ENCODE measurements around the gene OR6B1. TPM values are rescaled to one million over a fixed set of nuclear protein-coding genes. Genes with fewer than 3 reads are reported as not detected.

Gene OR6B1
- total and polyA plus RNA-seq, 9 donors: 0.04 TPM; not detected in 8

- no peaks in the 10 kb centered on the region for H3K27me3 ChIP-seq (ENCODE audit: control insufficient read depth, insufficient read depth, low read length)
- WGBS (ENCODE audit: insufficient coverage): no CpG with 5 or more reads among the region's 3 CpGs
- DNase-seq: peak; percentile 53
- H3K9me3 ChIP-seq (replicated peaks; ENCODE audit: control insufficient read depth, low read depth, low read length): no peaks in the 10 kb centered on the region
- no peak overlapping the region for H3K4me3 ChIP-seq (ENCODE audit: low read length)
- H3K4me1 ChIP-seq (ENCODE audit: control insufficient read depth, insufficient read depth, low read length): no peaks in the 10 kb centered on the region
- peak overlapping the region; percentile 14 for H3K27ac ChIP-seq (ENCODE audit: low read length)
- H3K36me3 ChIP-seq (ENCODE audit: control insufficient read depth, insufficient read depth, low read length): no peaks in the 10 kb centered on the region
These were observed 20.2 kb downstream of the OR6B1 start for GRCh38 chr7:144020340-144020739.

DNA sequence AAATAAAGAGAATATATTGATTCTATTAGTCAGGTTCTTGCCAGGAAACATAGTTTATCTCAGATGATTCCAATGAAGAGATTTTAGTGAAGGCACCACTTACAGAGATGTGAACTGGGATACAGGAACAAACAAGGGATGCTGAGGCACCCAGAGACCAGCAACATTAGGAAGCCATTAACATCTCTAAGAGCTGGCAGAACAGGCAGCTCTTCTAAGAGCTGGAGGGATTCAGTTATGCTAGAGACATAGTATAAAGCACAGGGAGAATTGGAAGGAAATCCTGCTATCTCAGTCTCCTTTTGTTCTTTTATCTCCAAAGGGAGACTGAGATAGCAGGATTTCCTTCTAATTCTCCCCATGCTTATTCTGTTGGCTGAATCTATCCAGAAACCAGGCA lies 22.0 kb downstream of the OR6B1 start:
- H3K27me3 ChIP-seq (ENCODE audit: control insufficient read depth, insufficient read depth, low read length): no peaks in the 10 kb centered on the region
- no peaks in the 10 kb centered on the region for H3K36me3 ChIP-seq (ENCODE audit: control insufficient read depth, insufficient read depth, low read length)
- H3K4me3 ChIP-seq (ENCODE audit: low read length): no peak overlapping the region
- no peak overlapping the region for H3K27ac ChIP-seq (ENCODE audit: low read length)
- H3K9me3 ChIP-seq (replicated peaks; ENCODE audit: control insufficient read depth, low read depth, low read length): no peaks in the 10 kb centered on the region
- no peak for DNase-seq
- no peaks in the 10 kb centered on the region for H3K4me1 ChIP-seq (ENCODE audit: control insufficient read depth, insufficient read depth, low read length)

DNA sequence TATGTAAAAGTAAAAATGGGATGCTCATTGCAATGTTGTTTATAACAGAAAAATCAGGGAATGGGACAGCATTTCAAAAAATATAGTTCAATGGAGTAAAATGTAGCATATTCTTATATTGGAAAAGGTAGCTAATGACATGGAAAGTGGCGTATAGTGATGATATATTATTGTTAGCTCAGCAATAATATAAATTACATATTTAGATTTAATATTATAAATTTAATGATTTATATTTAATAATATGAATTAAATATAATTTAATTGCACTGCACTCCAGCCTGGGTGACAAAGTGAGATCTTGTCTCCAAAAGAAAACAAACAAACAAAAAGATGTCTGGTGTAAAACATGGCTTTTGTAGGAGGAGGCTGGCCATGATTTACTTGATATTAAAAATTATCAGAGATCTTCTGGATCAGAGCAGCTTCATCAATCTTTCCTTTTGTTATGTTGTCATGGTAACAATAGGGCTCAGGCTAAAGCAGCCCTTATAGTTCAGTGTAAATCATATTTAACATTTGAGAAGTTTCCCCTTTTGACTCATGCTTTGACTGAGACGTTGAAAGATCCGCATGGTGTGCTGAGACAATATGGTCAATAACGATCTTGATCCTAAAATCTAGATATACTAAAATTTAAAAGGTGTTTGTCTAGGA lies 23.2 kb downstream of the OR6B1 start:
- WGBS (ENCODE audit: insufficient coverage): no CpG with 5 or more reads among the region's 4 CpGs
- no peak overlapping the region for H3K4me3 ChIP-seq (ENCODE audit: low read length)
- H3K4me1 ChIP-seq (ENCODE audit: control insufficient read depth, insufficient read depth, low read length): no peaks in the 10 kb centered on the region
- no peaks in the 10 kb centered on the region for H3K9me3 ChIP-seq (replicated peaks; ENCODE audit: control insufficient read depth, low read depth, low read length)
- H3K36me3 ChIP-seq (ENCODE audit: control insufficient read depth, insufficient read depth, low read length): no peaks in the 10 kb centered on the region
- H3K27me3 ChIP-seq (ENCODE audit: control insufficient read depth, insufficient read depth, low read length): no peaks in the 10 kb centered on the region
- no peak overlapping the region for H3K27ac ChIP-seq (ENCODE audit: low read length)
- no peak for DNase-seq

DNA sequence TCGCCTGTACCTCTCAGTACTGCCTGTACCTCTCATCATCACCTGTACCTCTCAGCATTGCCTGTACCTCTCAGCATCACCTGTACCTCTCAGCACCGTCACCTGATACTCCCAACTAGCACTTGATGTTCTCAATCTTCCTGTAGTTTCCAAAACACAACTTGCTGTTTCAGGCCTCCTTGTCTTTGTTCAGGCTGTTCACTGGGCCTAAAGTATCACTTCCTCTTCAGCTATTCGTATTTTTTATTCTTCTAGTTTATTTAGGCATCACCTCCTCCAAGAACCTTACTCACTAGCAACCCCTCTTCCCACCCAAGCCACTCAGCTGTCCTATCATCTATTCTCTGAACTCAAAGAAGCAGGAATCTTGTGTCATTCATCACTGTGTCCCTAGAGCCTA lies 24.1 kb downstream of the OR6B1 start:
- H3K9me3 ChIP-seq (replicated peaks; ENCODE audit: control insufficient read depth, low read depth, low read length): no peaks in the 10 kb centered on the region
- DNase-seq: no peak
- no peak overlapping the region for H3K27ac ChIP-seq (ENCODE audit: low read length)
- H3K27me3 ChIP-seq (ENCODE audit: control insufficient read depth, insufficient read depth, low read length): no peaks in the 10 kb centered on the region
- H3K4me1 ChIP-seq (ENCODE audit: control insufficient read depth, insufficient read depth, low read length): no peaks in the 10 kb centered on the region
- H3K36me3 ChIP-seq (ENCODE audit: control insufficient read depth, insufficient read depth, low read length): no peaks in the 10 kb centered on the region
- 81% methylated on average over 3 of the region's 3 CpGs for WGBS (ENCODE audit: insufficient coverage)
- no peak overlapping the region for H3K4me3 ChIP-seq (ENCODE audit: low read length)

DNA sequence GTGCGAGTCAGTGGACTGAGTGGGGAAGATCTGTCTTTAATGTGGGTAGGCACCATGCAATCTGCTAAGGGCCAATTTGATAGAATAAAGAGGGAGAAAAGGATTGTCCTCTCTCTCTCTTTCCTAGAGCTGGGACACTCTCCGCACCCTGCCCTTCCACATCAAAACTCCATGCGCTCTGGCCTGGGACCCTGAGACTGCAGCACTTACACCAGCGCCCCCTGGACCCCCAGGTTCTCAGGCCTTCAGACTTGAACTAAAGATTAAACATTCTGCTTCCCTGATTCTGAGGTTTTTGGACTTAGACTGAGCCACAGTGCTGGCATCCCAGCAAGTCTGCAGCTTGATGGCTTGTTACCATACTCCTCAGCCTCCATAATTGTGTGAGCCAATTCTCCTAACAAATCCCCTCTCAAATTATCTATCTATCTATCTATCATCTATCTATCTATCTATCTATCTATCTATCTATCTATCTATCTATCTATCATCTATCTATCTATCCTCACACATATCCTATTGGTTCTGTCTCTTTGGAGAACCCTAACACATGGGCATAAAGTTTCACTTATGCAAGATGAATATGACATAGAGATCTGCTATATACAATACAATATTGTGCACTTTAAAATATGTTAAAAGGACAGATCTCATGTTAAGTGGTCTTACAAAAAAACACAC lies 26.2 kb downstream of the OR6B1 start:
- H3K9me3 ChIP-seq (replicated peaks; ENCODE audit: control insufficient read depth, low read depth, low read length): no peaks in the 10 kb centered on the region
- no peaks in the 10 kb centered on the region for H3K36me3 ChIP-seq (ENCODE audit: control insufficient read depth, insufficient read depth, low read length)
- no peak for DNase-seq
- 64% methylated on average over 3 of the region's 4 CpGs for WGBS (ENCODE audit: insufficient coverage)
- no peak overlapping the region for H3K4me3 ChIP-seq (ENCODE audit: low read length)
- H3K27ac ChIP-seq (ENCODE audit: low read length): no peak overlapping the region
- H3K27me3 ChIP-seq (ENCODE audit: control insufficient read depth, insufficient read depth, low read length): no peaks in the 10 kb centered on the region
- H3K4me1 ChIP-seq (ENCODE audit: control insufficient read depth, insufficient read depth, low read length): no peaks in the 10 kb centered on the region

- no peak overlapping the region for H3K4me3 ChIP-seq (ENCODE audit: low read length)
- no peak overlapping the region for H3K27ac ChIP-seq (ENCODE audit: low read length)
- H3K36me3 ChIP-seq (ENCODE audit: control insufficient read depth, insufficient read depth, low read length): no peaks in the 10 kb centered on the region
- no peaks in the 10 kb centered on the region for H3K27me3 ChIP-seq (ENCODE audit: control insufficient read depth, insufficient read depth, low read length)
- no peaks in the 10 kb centered on the region for H3K4me1 ChIP-seq (ENCODE audit: control insufficient read depth, insufficient read depth, low read length)
- DNase-seq: peak; percentile 57
- no CpG with 5 or more reads among the region's 3 CpGs for WGBS (ENCODE audit: insufficient coverage)
- no peaks in the 10 kb centered on the region for H3K9me3 ChIP-seq (replicated peaks; ENCODE audit: control insufficient read depth, low read depth, low read length)
These were observed 26.9 kb downstream of the OR6B1 start for GRCh38 chr7:144027070-144027469.

DNA sequence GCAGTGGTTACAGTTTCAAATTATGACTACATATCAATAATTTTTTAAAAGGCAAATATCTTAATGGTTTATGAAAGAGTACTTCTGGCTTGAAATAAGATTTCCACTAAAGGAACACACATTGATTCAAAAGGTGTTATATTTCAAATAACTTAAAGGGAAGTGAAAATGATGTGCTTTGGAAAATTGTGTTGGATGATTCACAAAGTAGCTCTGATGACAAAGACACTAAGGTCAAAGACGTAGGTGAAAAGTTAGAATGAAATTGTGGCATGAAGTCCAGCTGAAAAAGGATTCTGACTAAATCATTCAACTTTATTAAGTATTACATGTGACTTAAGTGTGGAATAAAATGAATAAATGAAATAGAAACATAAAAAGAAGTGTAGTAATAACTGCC lies 27.9 kb downstream of the OR6B1 start:
- no peaks in the 10 kb centered on the region for H3K9me3 ChIP-seq (replicated peaks; ENCODE audit: control insufficient read depth, low read depth, low read length)
- DNase-seq: no peak
- no peaks in the 10 kb centered on the region for H3K36me3 ChIP-seq (ENCODE audit: control insufficient read depth, insufficient read depth, low read length)
- no peaks in the 10 kb centered on the region for H3K4me1 ChIP-seq (ENCODE audit: control insufficient read depth, insufficient read depth, low read length)
- no peak overlapping the region for H3K27ac ChIP-seq (ENCODE audit: low read length)
- no peak overlapping the region for H3K4me3 ChIP-seq (ENCODE audit: low read length)
- no peaks in the 10 kb centered on the region for H3K27me3 ChIP-seq (ENCODE audit: control insufficient read depth, insufficient read depth, low read length)
- no CpG with 5 or more reads among the region's 1 CpG for WGBS (ENCODE audit: insufficient coverage)

DNA sequence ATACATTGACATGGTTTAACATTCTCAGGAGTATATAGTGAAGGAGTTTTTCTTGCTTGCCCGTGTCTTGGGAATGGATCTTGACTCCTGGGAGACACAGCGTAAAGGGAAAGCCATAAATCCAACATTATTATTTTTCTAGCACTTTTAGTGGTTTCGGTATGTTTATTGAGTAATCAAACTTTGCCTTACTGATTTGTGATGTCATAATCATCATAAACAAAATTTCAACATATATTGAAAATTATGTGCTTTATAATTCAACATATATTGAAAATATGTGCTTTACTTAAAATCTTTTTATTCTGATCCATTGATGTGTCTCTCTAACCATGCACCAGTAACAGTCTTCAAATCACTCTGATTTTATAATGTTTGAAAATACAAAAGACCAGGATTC lies 28.4 kb downstream of the OR6B1 start:
- Histone ChIP-seq H3K4me1 (ENCODE audit: control insufficient read depth, insufficient read depth, low read length) (no peaks in the 10 kb centered on the region), H3K4me3 (ENCODE audit: low read length) (no peak overlapping the region), H3K36me3 (ENCODE audit: control insufficient read depth, insufficient read depth, low read length) (no peaks in the 10 kb centered on the region), H3K27me3 (ENCODE audit: control insufficient read depth, insufficient read depth, low read length) (no peaks in the 10 kb centered on the region), H3K27ac (ENCODE audit: low read length) (no peak overlapping the region), H3K9me3 (replicated peaks; ENCODE audit: control insufficient read depth, low read depth, low read length) (no peaks in the 10 kb centered on the region)
- WGBS (ENCODE audit: insufficient coverage): no CpG with 5 or more reads among the region's 3 CpGs
- DNase-seq: no peak

DNA sequence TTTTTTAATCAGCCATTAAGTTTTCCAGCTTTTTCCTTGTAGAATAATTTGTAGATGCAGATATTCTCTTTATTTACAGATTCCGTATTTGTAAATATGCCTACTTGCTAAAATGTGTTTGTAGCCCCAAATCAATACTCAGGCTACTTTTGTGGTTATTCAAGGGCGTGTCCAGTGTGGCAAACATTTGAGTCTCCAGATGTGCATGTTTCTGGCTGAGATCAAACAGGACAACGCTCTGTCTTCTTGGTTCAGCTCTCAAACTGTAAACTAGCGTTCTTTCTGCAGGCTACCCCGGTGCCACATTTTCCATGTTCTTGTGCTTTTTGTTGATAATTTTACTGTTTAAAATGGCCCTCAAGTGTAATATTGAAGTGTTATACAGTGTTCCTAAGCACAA lies 32.4 kb downstream of the OR6B1 start:
- H3K36me3 ChIP-seq (ENCODE audit: control insufficient read depth, insufficient read depth, low read length): no peaks in the 10 kb centered on the region
- WGBS (ENCODE audit: insufficient coverage): 30% methylated on average over 2 of the region's 5 CpGs
- H3K9me3 ChIP-seq (replicated peaks; ENCODE audit: control insufficient read depth, low read depth, low read length): no peaks in the 10 kb centered on the region
- no peaks in the 10 kb centered on the region for H3K4me1 ChIP-seq (ENCODE audit: control insufficient read depth, insufficient read depth, low read length)
- DNase-seq: no peak
- H3K27me3 ChIP-seq (ENCODE audit: control insufficient read depth, insufficient read depth, low read length): no peaks in the 10 kb centered on the region
- H3K4me3 ChIP-seq (ENCODE audit: low read length): no peak overlapping the region
- H3K27ac ChIP-seq (ENCODE audit: low read length): no peak overlapping the region

GRCh38 chr7:144032985-144033709 lies 33.0 kb downstream of the OR6B1 start:
- Histone ChIP-seq H3K4me3 (ENCODE audit: low read length) (no peak overlapping the region), H3K9me3 (replicated peaks; ENCODE audit: control insufficient read depth, low read depth, low read length) (no peaks in the 10 kb centered on the region), H3K27ac (ENCODE audit: low read length) (no peak overlapping the region), H3K36me3 (ENCODE audit: control insufficient read depth, insufficient read depth, low read length) (no peaks in the 10 kb centered on the region), H3K4me1 (ENCODE audit: control insufficient read depth, insufficient read depth, low read length) (no peaks in the 10 kb centered on the region), H3K27me3 (ENCODE audit: control insufficient read depth, insufficient read depth, low read length) (no peaks in the 10 kb centered on the region)
- 33% methylated on average over 1 of the region's 1 CpG for WGBS (ENCODE audit: insufficient coverage)
- DNase-seq: peak; percentile 29
